Measurements from ENCODE around the gene DRG1.

DNA sequence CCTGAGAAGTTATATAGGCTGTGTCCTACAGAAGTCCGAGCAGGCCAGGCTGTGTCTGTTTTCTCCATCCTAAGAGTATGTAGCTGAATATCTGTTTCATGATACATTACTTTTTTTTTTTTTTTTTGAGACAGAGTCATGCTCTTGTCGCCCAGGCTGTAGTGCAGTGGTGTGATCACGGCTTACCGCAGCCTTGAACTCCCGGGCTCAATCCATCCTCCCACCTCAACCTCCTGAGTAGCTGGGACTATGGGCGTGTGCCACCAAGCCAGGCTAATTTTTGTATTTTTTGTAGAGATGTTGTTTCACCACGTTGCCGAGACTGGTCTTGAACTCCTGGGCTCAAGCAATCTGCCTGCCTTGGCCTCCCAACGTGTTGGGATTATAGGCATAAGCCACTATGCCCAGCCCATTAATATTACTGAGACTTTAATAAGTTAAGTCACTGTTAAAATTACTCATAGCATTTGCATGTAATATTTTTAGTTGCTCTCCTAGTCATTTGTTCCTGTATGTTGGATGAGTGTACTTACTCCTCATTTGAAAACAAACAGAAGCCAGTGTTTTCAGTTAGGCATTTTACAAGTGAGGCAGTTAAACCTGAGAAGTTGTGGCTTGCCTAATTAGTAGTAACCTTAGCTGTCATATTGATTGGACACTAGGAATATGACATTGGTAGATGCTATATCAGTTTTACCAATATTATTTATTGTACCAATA is 26.1 kb downstream of the DRG1 start:
- TF ChIP-seq POLR2A (IDR thresholded peaks at IDR 0.05) (no peak), POLR2AphosphoS5 (IDR thresholded peaks at IDR 0.05) (no peak), EP300 (IDR thresholded peaks at IDR 0.05) (no peak)
- TF ChIP-seq, protein P1, sequence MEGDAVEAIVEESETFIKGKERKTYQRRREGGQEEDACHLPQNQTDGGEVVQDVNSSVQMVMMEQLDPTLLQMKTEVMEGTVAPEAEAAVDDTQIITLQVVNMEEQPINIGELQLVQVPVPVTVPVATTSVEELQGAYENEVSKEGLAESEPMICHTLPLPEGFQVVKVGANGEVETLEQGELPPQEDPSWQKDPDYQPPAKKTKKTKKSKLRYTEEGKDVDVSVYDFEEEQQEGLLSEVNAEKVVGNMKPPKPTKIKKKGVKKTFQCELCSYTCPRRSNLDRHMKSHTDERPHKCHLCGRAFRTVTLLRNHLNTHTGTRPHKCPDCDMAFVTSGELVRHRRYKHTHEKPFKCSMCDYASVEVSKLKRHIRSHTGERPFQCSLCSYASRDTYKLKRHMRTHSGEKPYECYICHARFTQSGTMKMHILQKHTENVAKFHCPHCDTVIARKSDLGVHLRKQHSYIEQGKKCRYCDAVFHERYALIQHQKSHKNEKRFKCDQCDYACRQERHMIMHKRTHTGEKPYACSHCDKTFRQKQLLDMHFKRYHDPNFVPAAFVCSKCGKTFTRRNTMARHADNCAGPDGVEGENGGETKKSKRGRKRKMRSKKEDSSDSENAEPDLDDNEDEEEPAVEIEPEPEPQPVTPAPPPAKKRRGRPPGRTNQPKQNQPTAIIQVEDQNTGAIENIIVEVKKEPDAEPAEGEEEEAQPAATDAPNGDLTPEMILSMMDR (IDR thresholded peaks at IDR 0.05): no peak

All from gastroesophageal sphincter (tissue), 3 donors.